Common myeloid progenitor, CD34-positive (primary cell): ENCODE measurements around the gene ARL13B.

Experiments
- CTCF ChIA-PET: fragments of 350-600 bp; sonication (Branson Sonifier 250); formaldehyde crosslinking; loops from one replicate; lab custom pipeline; 2021; ENCODE audit warnings: antibody characterized with exemption; lab: Charles Lee
- POLR2A ChIA-PET: fragments of 350-600 bp; sonication (Branson Sonifier 250); formaldehyde crosslinking; loops from one replicate; lab custom pipeline; 2021; ENCODE audit warnings: antibody characterized with exemption; lab: Charles Lee
- DNase-seq, 3 donors: peaks; one replicate each; pipeline versions ENCODE4 v3.0.0 to v3.0.0-alpha.2; 2013
- H3K27ac ChIP-seq, 2 experiments: 1 replicate in 1 of 2; 2 replicates in 1 of 2; pipeline ENCODE4 v1.7.0; 2013; ENCODE audit warnings: inconsistent platforms in 2 of 2, low read length in 2 of 2, mild to moderate bottlenecking in 2 of 2, low read depth in 1 of 2, moderate library complexity in 1 of 2; ENCODE audit not compliant: severe bottlenecking in 2 of 2, insufficient read depth in 1 of 2, poor library complexity in 1 of 2
- H3K27me3 ChIP-seq, 5 experiments: replicated peaks in 2 of 5; 1 replicate in 3 of 5; 2 replicates in 2 of 5; pipeline versions ENCODE4 v1.6.1 to v1.7.0; 2013; ENCODE audit warnings: low read length in 4 of 5, mild to moderate bottlenecking in 2 of 5, moderate library complexity in 2 of 5, inconsistent platforms in 1 of 5; ENCODE audit not compliant: insufficient read depth in 5 of 5, control insufficient read depth in 4 of 5
- H3K36me3 ChIP-seq, 4 experiments: 1 replicate in 2 of 4; 2 replicates in 2 of 4; pipeline versions ENCODE4 v1.6.1 to v1.7.0; 2013; ENCODE audit warnings: low read length in 3 of 4, control low read depth in 1 of 4, mild to moderate bottlenecking in 1 of 4; ENCODE audit not compliant: control insufficient read depth in 4 of 4, insufficient read depth in 4 of 4
- H3K4me1 ChIP-seq, 4 experiments: 1 replicate in 3 of 4; 2 replicates in 1 of 4; pipeline versions ENCODE4 v1.6.1 to v1.7.1; 2013; ENCODE audit warnings: low read length in 3 of 4, mild to moderate bottlenecking in 3 of 4, control low read depth in 1 of 4, inconsistent platforms in 1 of 4, moderate library complexity in 1 of 4; ENCODE audit not compliant: control insufficient read depth in 4 of 4, insufficient read depth in 4 of 4; ENCODE audit errors: control extremely low read depth in 1 of 4
- H3K4me3 ChIP-seq, 7 experiments: 1 replicate in 4 of 7; 2 replicates in 3 of 7; pipeline versions ENCODE4 v1.5.1 to v1.7.0; 2013; ENCODE audit warnings: mild to moderate bottlenecking in 7 of 7, low read length in 6 of 7, moderate library complexity in 6 of 7, inconsistent platforms in 2 of 7, low read depth in 2 of 7, control low read depth in 1 of 7; ENCODE audit not compliant: insufficient read depth in 4 of 7, control insufficient read depth in 1 of 7; ENCODE audit errors: extremely low read depth in 1 of 7
- H3K9me3 ChIP-seq, 5 experiments: 1 replicate in 4 of 5; 2 replicates in 1 of 5; pipeline versions ENCODE4 v1.6.1 to v1.7.1; 2013; ENCODE audit warnings: low read length in 4 of 5, mild to moderate bottlenecking in 2 of 5, inconsistent platforms in 1 of 5, low read depth in 1 of 5, moderate library complexity in 1 of 5; ENCODE audit not compliant: control insufficient read depth in 4 of 5, insufficient read depth in 2 of 5; ENCODE audit errors: control extremely low read depth in 1 of 5
- WGBS: methylation state at CpG from one replicate; pipeline ENCODE4 v1.1.5; 2013; ENCODE audit not compliant: insufficient coverage; 5-methylcytosine and 5-hydroxymethylcytosine counted together

Gene ARL13B

GRCh38 chr3:93981649-93982048 is 1.7 kb downstream of the ARL13B start:
- no peaks in the 10 kb centered on the region for H3K36me3 ChIP-seq
- POLR2A ChIA-PET, result no interaction called here
- DNase-seq, result no peak
- no peaks in the 10 kb centered on the region for H3K27me3 ChIP-seq
- H3K4me1 ChIP-seq, result peaks cover 0 to 22% (median 10%) of the 10 kb centered on the region in 4 experiments
- no peak overlapping the region for H3K27ac ChIP-seq
- CTCF ChIA-PET, result interaction anchor here (1.7 kb wide), 1 partner anchor 32 kb away, joined by 4 read pairs; no protein-coding TSS in a partner anchor
- WGBS, result 97% methylated on average over 10 of the region's 13 CpGs
- no peaks in the 10 kb centered on the region for H3K9me3 ChIP-seq
- no peak overlapping the region for H3K4me3 ChIP-seq

- WGBS, result 100% methylated on average over 1 of the region's 3 CpGs
- H3K4me1 ChIP-seq, result peaks cover 0 to 13% (median 9%) of the 10 kb centered on the region in 4 experiments
- ChIA-PET CTCF (no interaction called here), POLR2A (no interaction called here)
- no peak overlapping the region for H3K27ac ChIP-seq
- H3K27me3 ChIP-seq, result no peaks in the 10 kb centered on the region
- H3K4me3 ChIP-seq, result no peak overlapping the region
- H3K36me3 ChIP-seq, result no peaks in the 10 kb centered on the region
- no peaks in the 10 kb centered on the region for H3K9me3 ChIP-seq
- DNase-seq, result no peak
Measured at GRCh38 chr3:93983408-93983807, 3.5 kb downstream of the ARL13B start.

GRCh38 chr3:93984618-93985017 is 4.7 kb downstream of the ARL13B start:
- CTCF ChIA-PET, result no interaction called here
- 96% methylated on average over 3 of the region's 5 CpGs for WGBS
- H3K4me1 ChIP-seq, result peaks cover 0 to 10% (median 5%) of the 10 kb centered on the region in 4 experiments
- no peaks in the 10 kb centered on the region for H3K9me3 ChIP-seq
- H3K4me3 ChIP-seq, result no peak overlapping the region
- POLR2A ChIA-PET, result no interaction called here
- no peak for DNase-seq
- H3K27ac ChIP-seq, result no peak overlapping the region
- no peaks in the 10 kb centered on the region for H3K36me3 ChIP-seq
- no peaks in the 10 kb centered on the region for H3K27me3 ChIP-seq

- Histone ChIP-seq H3K36me3 (no peaks in the 10 kb centered on the region), H3K27me3 (no peaks in the 10 kb centered on the region), H3K4me1 (no peaks in the 10 kb centered on the region), H3K4me3 (no peak overlapping the region), H3K9me3 (no peaks in the 10 kb centered on the region), H3K27ac (no peak overlapping the region)
- no peak for DNase-seq
- CTCF ChIA-PET, result interaction anchor here (0.6 to 1.6 kb wide), 3 partner anchors 8 to 130 kb away, joined by 3 to 5 read pairs (median 4); partner anchors contain the start of gene ARL13B
- POLR2A ChIA-PET, result no interaction called here
Measured at GRCh38 chr3:93988283-93988682, 8.3 kb downstream of the ARL13B start.

- peaks cover 0 to 1% (median 0%) of the 10 kb centered on the region in 4 experiments for H3K4me1 ChIP-seq
- H3K27me3 ChIP-seq, result no peaks in the 10 kb centered on the region
- ChIA-PET POLR2A (no interaction called here), CTCF (interaction anchor here (0.6 to 1.6 kb wide), 3 partner anchors 8 to 130 kb away, joined by 3 to 5 read pairs (median 4); partner anchors contain the start of gene ARL13B)
- no peaks in the 10 kb centered on the region for H3K36me3 ChIP-seq
- H3K4me3 ChIP-seq, result no peak overlapping the region
- no peak overlapping the region for H3K27ac ChIP-seq
- WGBS, result 93% methylated on average over 7 of the region's 9 CpGs
- H3K9me3 ChIP-seq, result no peaks in the 10 kb centered on the region
- DNase-seq, result no peak
Measured at GRCh38 chr3:93988764-93989163, 8.8 kb downstream of the ARL13B start.

GRCh38 chr3:93989241-93989640 is 9.3 kb downstream of the ARL13B start:
- Histone ChIP-seq H3K9me3 (no peaks in the 10 kb centered on the region), H3K27me3 (no peaks in the 10 kb centered on the region), H3K4me3 (no peak overlapping the region), H3K36me3 (no peaks in the 10 kb centered on the region), H3K27ac (no peak overlapping the region), H3K4me1 (peaks cover 0 to 2% (median 0%) of the 10 kb centered on the region in 4 experiments)
- WGBS, result 100% methylated on average over 1 of the region's 3 CpGs
- no peak for DNase-seq
- ChIA-PET CTCF (interaction anchor here (1.3 to 1.6 kb wide), 2 partner anchors 9 to 10 kb away, joined by 4 to 5 read pairs; partner anchors contain the start of gene ARL13B), POLR2A (no interaction called here)

GRCh38 chr3:93991631-93992030 is 11.7 kb downstream of the ARL13B start:
- peaks cover 0 to 2% (median 0%) of the 10 kb centered on the region in 4 experiments for H3K4me1 ChIP-seq
- WGBS, result no CpG with 5 or more reads among the region's 2 CpGs
- POLR2A ChIA-PET, result no interaction called here
- no peaks in the 10 kb centered on the region for H3K9me3 ChIP-seq
- no peak overlapping the region for H3K4me3 ChIP-seq
- no peaks in the 10 kb centered on the region for H3K36me3 ChIP-seq
- H3K27me3 ChIP-seq, result no peaks in the 10 kb centered on the region
- H3K27ac ChIP-seq, result no peak overlapping the region
- CTCF ChIA-PET, result no interaction called here
- no peak for DNase-seq
